Upper lobe of left lung (tissue), 4 donors: ENCODE data around the gene ANKRD66.

Experiments used
- CTCF ChIP-seq, 6 experiments: fragments of 450-650 bp in 4 of 6; fragments of 200-600 bp in 2 of 6; sonication (generic) in 2 of 6; IDR thresholded peaks; one replicate each; pipeline ENCODE4 v1.5.1; 2016 to 2019; ENCODE audit warnings: antibody characterized with exemption in 6 of 6
- EP300 ChIP-seq, 4 donors: sonication (generic); formaldehyde crosslinking; IDR thresholded peaks; one replicate each; pipeline ENCODE4 v1.5.1; 2017; ENCODE audit warnings: antibody characterized with exemption in 4 of 4, control low read depth in 2 of 4
- POLR2A ChIP-seq, 4 donors: fragments of 450-650 bp; IDR thresholded peaks; one replicate each; pipeline ENCODE4 v1.5.1; 2016 to 2017; ENCODE audit warnings: antibody characterized with exemption in 4 of 4, mild to moderate bottlenecking in 2 of 4
- POLR2AphosphoS5 ChIP-seq, 2 donors: sonication (generic); formaldehyde crosslinking; IDR thresholded peaks; one replicate each; pipeline ENCODE4 v1.5.1; 2017; ENCODE audit warnings: antibody characterized with exemption in 2 of 2

- TF ChIP-seq CTCF (IDR thresholded peaks at IDR 0.05) (no peak), POLR2A (IDR thresholded peaks at IDR 0.05) (no peak), EP300 (IDR thresholded peaks at IDR 0.05) (no peak), POLR2AphosphoS5 (IDR thresholded peaks at IDR 0.05) (no peak)
These were observed 3.0 kb downstream of the ANKRD66 start for GRCh38 chr6:46749731-46750130.
